ENCODE results near the gene ZNF695. TPM values are rescaled to one million over a fixed set of nuclear protein-coding genes. Genes with fewer than 3 reads are reported as not detected.

ZNF695 gene
- polyA plus RNA-seq, 1 of the 3 experiments (the other 2 are of a cell fraction): 3.2 TPM

GRCh38 chr1:247013391-247013790, 5.5 kb upstream of the ZNF695 start:
- Histone ChIP-seq H3K27me3 (ENCODE audit: insufficient read depth) (no peaks in the 10 kb centered on the region), H3K79me2 (ENCODE audit: insufficient read depth) (no peaks in the 10 kb centered on the region), H3K36me3 (replicated peaks in 1 of 2; ENCODE audit: control insufficient read depth in 1 of 2, insufficient read depth in 2 of 2, low read length in 1 of 2) (no peaks in the 10 kb centered on the region), H3K9me2 (no peaks in the 10 kb centered on the region), H3K4me2 (no peak overlapping the region), H3K27ac (ENCODE audit: low read depth in 2 of 2, low read length in 1 of 2) (no peak overlapping the region), H4K20me1 (ENCODE audit: insufficient read depth) (no peaks in the 10 kb centered on the region), H3K4me3 (ENCODE audit: low read depth in 2 of 2, low read length in 1 of 2) (no peak overlapping the region), H2AFZ (ENCODE audit: low read depth) (no peak overlapping the region), H3K9me3 (no peaks in the 10 kb centered on the region), H3K4me1 (ENCODE audit: control insufficient read depth in 1 of 2, insufficient read depth in 2 of 2, low read depth in 1 of 2, low read length in 1 of 2) (no peaks in the 10 kb centered on the region), H3K9ac (no peak overlapping the region), H3F3A (replicated peaks; ENCODE audit: insufficient read depth) (no peaks in the 10 kb centered on the region)
- WGBS (ENCODE audit: low lambda C conversion rate): 63% methylated on average over 6 of the region's 6 CpGs
- ChIA-PET CTCF (no interaction called here), POLR2A (no interaction called here)
- DNase-seq: no peak
- TF ChIP-seq CHD2 (IDR thresholded peaks at IDR 0.05; ENCODE audit: low read length, partially characterized antibody): no peak
- TF ChIP-seq MXI1 (IDR thresholded peaks at IDR 0.05; ENCODE audit: low read depth, low read length): no peak
- no peak for TF ChIP-seq FOXM1 (IDR thresholded peaks at IDR 0.05; ENCODE audit: low read depth)
- TF ChIP-seq MAX (IDR thresholded peaks at IDR 0.05; ENCODE audit: low read depth): no peak
- no peak for TF ChIP-seq SMC3 (IDR thresholded peaks at IDR 0.05; ENCODE audit: low read depth, low read length)
- no peak for TF ChIP-seq EZH2phosphoT487 (IDR thresholded peaks at IDR 0.05; ENCODE audit: borderline replicate concordance, low read depth)
- TF ChIP-seq FOSL2 (IDR thresholded peaks at IDR 0.05; ENCODE audit: borderline replicate concordance, low read depth): no peak
- TF ChIP-seq RXRA (IDR thresholded peaks at IDR 0.05; ENCODE audit: borderline replicate concordance, low read depth): no peak
- no peak for TF ChIP-seq POLR2AphosphoS5 (IDR thresholded peaks at IDR 0.05; ENCODE audit: low read depth, low read length)
- no peak for TF ChIP-seq TCF12 (IDR thresholded peaks at IDR 0.05)
- TF ChIP-seq SIN3A (IDR thresholded peaks at IDR 0.05; ENCODE audit: borderline replicate concordance, low read depth, low read length): no peak
- TF ChIP-seq USF1 (IDR thresholded peaks at IDR 0.05; ENCODE audit: borderline replicate concordance, low read depth): no peak
- no peak for TF ChIP-seq ZBTB33 (IDR thresholded peaks at IDR 0.05; ENCODE audit: borderline replicate concordance, low read depth)
- no peak for TF ChIP-seq REST (IDR thresholded peaks at IDR 0.05; ENCODE audit: low read depth, low read length)
- no peak for TF ChIP-seq FOXJ3 (CRISPR knock-in tag; IDR thresholded peaks at IDR 0.05)
- TF ChIP-seq RCOR1 (IDR thresholded peaks at IDR 0.05; ENCODE audit: low read length): no peak
